K562 (cell line): ENCODE data around the gene ZDHHC8. TPM values are rescaled to one million over a fixed set of nuclear protein-coding genes. Genes with fewer than 3 reads are reported as not detected.

ENCODE experiments used
- ATAC-seq: fragments of 200-7000 bp; cut with Tn5 transposase; 3 replicates; pipeline ENCODE4 v1.9.1; 2020; ENCODE audit warnings: moderate library complexity
- BruUV-seq: library from RNA; stranded (reverse); fragments of 400-500 nt; replicated peaks from 2 replicates; lab custom pipeline; 2021; lab: Mats Ljungman, UMichigan
- CTCF ChIA-PET: fragments of 300-600 bp; formaldehyde crosslinking; extraction: SDS; loops from one replicate; lab custom pipeline; 2021; ENCODE audit warnings: low intra/inter-chr PET ratio; lab: Yijun Ruan, JAX
- POLR2A ChIA-PET: fragments of 300-600, 350-650 bp; sonication (Branson Sonifier 250); formaldehyde crosslinking; extraction: SDS; loops from one replicate; lab custom pipeline; 2021; ENCODE audit warnings: antibody characterized with exemption, inconsistent platforms; lab: Yijun Ruan, JAX
- DNase-seq, 4 experiments: peaks; one replicate each; pipeline versions ENCODE4 v3.0.0 to v3.0.0-alpha.2; 2011 to 2018; ENCODE audit warnings: low spot score in 3 of 4, mixed read lengths in 3 of 4; ENCODE audit errors: extremely low read depth in 1 of 4
- FAIRE-seq: peaks from 2 replicates; lab custom pipeline; 2011; peaks lifted over from hg19 to GRCh38; lab: Jason Lieb, UNC
- H2AFZ ChIP-seq: 2 replicates; pipeline ENCODE4 v1.6.0; 2011; ENCODE audit warnings: low read depth, low read length, control low read depth, inconsistent platforms
- H3K27ac ChIP-seq: fragments of 200-600 bp; 3 replicates; pipeline ENCODE4 v1.8.0; 2011; ENCODE audit warnings: low read depth, mild to moderate bottlenecking, control low read depth, inconsistent platforms, low read length, moderate library complexity, mixed read lengths; ENCODE audit errors: extremely low read depth
- H3K27me3 ChIP-seq, 2 experiments: fragments of 300-600 bp in 1 of 2; 2 replicates in 1 of 2; 3 replicates in 1 of 2; pipeline versions ENCODE4 v1.6.0 to v1.8.0; 2011; ENCODE audit warnings: inconsistent platforms in 2 of 2, low read length in 2 of 2, mild to moderate bottlenecking in 1 of 2, mixed read lengths in 1 of 2, moderate library complexity in 1 of 2; ENCODE audit not compliant: control insufficient read depth in 2 of 2, insufficient read depth in 2 of 2
- H3K36me3 ChIP-seq: fragments of 300-600 bp; 3 replicates; pipeline ENCODE4 v1.8.0; 2011; ENCODE audit warnings: mild to moderate bottlenecking, low read length, inconsistent platforms; ENCODE audit not compliant: control insufficient read depth, insufficient read depth
- H3K4me1 ChIP-seq, 2 experiments: fragments of 200-600 bp in 1 of 2; replicated peaks in 1 of 2; 2 replicates in 1 of 2; 3 replicates in 1 of 2; pipeline versions ENCODE4 v1.5.1 to v1.8.0; 2011; ENCODE audit warnings: inconsistent platforms in 2 of 2, low read length in 2 of 2, mild to moderate bottlenecking in 1 of 2, mixed read lengths in 1 of 2, moderate library complexity in 1 of 2; ENCODE audit not compliant: control insufficient read depth in 2 of 2, insufficient read depth in 2 of 2
- H3K4me2 ChIP-seq: 2 replicates; pipeline ENCODE4 v1.6.1; 2011; ENCODE audit warnings: low read length, control low read depth, inconsistent platforms, mixed read lengths; ENCODE audit not compliant: insufficient read depth
- H3K4me3 ChIP-seq: fragments of 200-600 bp; sonication (generic), shearing (Covaris generic); 2 replicates; pipeline ENCODE4 v1.5.1; 2016; ENCODE audit warnings: control low read depth, inconsistent platforms
- H3K79me2 ChIP-seq: fragments of 200-600 bp; 3 replicates; pipeline ENCODE4 v1.8.0; 2011; ENCODE audit warnings: low read length, inconsistent platforms; ENCODE audit not compliant: control insufficient read depth, insufficient read depth
- H3K9ac ChIP-seq, 2 experiments: 2 replicates each; pipeline versions ENCODE4 v1.6.0 to v1.6.1; 2011; ENCODE audit warnings: low read depth in 2 of 2, low read length in 2 of 2, control low read depth in 1 of 2, inconsistent platforms in 1 of 2, mild to moderate bottlenecking in 1 of 2, mixed read lengths in 1 of 2; ENCODE audit not compliant: insufficient read depth in 1 of 2
- H3K9me1 ChIP-seq: one replicate; pipeline ENCODE4 v1.6.0; 2011; ENCODE audit warnings: inconsistent platforms, mild to moderate bottlenecking, low read length, moderate library complexity; ENCODE audit not compliant: control insufficient read depth, insufficient read depth
- H3K9me3 ChIP-seq: replicated peaks from 2 replicates; pipeline ENCODE4 v1.5.1; 2011; ENCODE audit warnings: low read depth, low read length, inconsistent platforms; ENCODE audit not compliant: control insufficient read depth, insufficient read depth
- H4K20me1 ChIP-seq: replicated peaks from 2 replicates; pipeline ENCODE4 v1.6.1; 2011; ENCODE audit warnings: low read length, inconsistent platforms, mixed read lengths; ENCODE audit not compliant: control insufficient read depth, insufficient read depth
- FOXP1 ChIP-seq: sonication (generic); formaldehyde crosslinking; IDR thresholded peaks from 2 replicates; pipeline ENCODE4 v1.8.0; 2022; ENCODE audit warnings: mild to moderate bottlenecking, missing genetic modification reagents
- HNRNPLL ChIP-seq: fragments of 200-400 bp; formaldehyde crosslinking; IDR thresholded peaks from 2 replicates; pipeline ENCODE4 v1.6.1; 2017; ENCODE audit warnings: low read length, low read depth, mild to moderate bottlenecking; ENCODE audit not compliant: poor library complexity, severe bottlenecking
- RAD21 ChIP-seq, 2 experiments: fragments of 250-450 bp in 1 of 2; fragments of 450-650 bp in 1 of 2; sonication (Bioruptor Pico) in 1 of 2; formaldehyde crosslinking in 1 of 2; IDR thresholded peaks in 1 of 2; conservative IDR thresholded peaks in 1 of 2; 2 replicates each; pipeline versions ENCODE4 v1.4.0 to v1.8.0; 2020 to 2022; ENCODE audit warnings: mild to moderate bottlenecking in 2 of 2, moderate library complexity in 1 of 2
- SNIP1 ChIP-seq: fragments of 450-650 bp; IDR thresholded peaks from 2 replicates; pipeline ENCODE4 v1.7.1; 2017; ENCODE audit warnings: low read depth, mild to moderate bottlenecking
- ZKSCAN3 ChIP-seq: fragments of 250-450 bp; sonication (Bioruptor Pico); IDR thresholded peaks from 2 replicates; pipeline ENCODE4 v1.4.0; 2020
- ZNF263 ChIP-seq: sonication (generic); formaldehyde crosslinking; IDR thresholded peaks from 2 replicates; pipeline ENCODE4 v1.8.0; 2022; ENCODE audit warnings: mild to moderate bottlenecking, missing genetic modification reagents, borderline replicate concordance
- ZSCAN32 ChIP-seq: fragments of 450-650 bp; formaldehyde crosslinking; IDR thresholded peaks from 2 replicates; pipeline ENCODE4 v1.4.0; 2020; ENCODE audit warnings: mild to moderate bottlenecking, moderate library complexity
- WGBS: fragments of 100-300 bp; shearing (Covaris generic); methylation state at CpG from one replicate; pipeline ENCODE4 v1.1.6; 2016; ENCODE audit warnings: low coverage, mixed read lengths; ENCODE audit not compliant: insufficient coverage; ENCODE audit errors: missing lambda C conversion rate; 5-methylcytosine and 5-hydroxymethylcytosine counted together
- in situ Hi-C: fragments of 300-500 bp; cut with MboI; formaldehyde crosslinking; loops from 4 replicates; pipeline ENCODE4 v1.15.0; 2018; ENCODE audit warnings: inconsistent platforms, mixed read lengths
- intact Hi-C: fragments of 100-400 bp; cut with micrococcal nuclease; formaldehyde crosslinking; loops from 2 replicates; pipeline ENCODE4 v1.14.2; 2022
- polyA plus RNA-seq, 8 experiments: library from polyadenylated mRNA; depleted of rRNA in 4 of 8; stranded (reverse) in 5 of 8; unstranded in 3 of 8; fragments of >200 nt; fragmentation: Nextera tagmentation in 2 of 8; fragmentation: Illumina TruSeq in 1 of 8; extraction: Ambion mirVana in 2 of 8; extraction: Trizol in 1 of 8; gene quantifications; 2 replicates each; pipeline versions ENCODE4 v1.2.1 to v1.2.3, GENCODE V29; 2011 to 2014; ENCODE audit warnings: inconsistent platforms in 1 of 8, missing spikeins in 1 of 8
- total RNA-seq, 7 experiments: library from RNA; depleted of rRNA in 6 of 7; stranded (reverse); fragments of >200 nt in 6 of 7; fragmentation: Illumina TruSeq in 2 of 7; extraction: Trizol in 2 of 7; gene quantifications; 2 replicates each; pipeline versions ENCODE4 v1.2.1 to v1.2.3, GENCODE V29; 2011 to 2021; ENCODE audit warnings: low replicate concordance in 1 of 7
- TF ChIP-seq, protein P1 (sequence below): fragments of 450-650 bp; IDR thresholded peaks from 2 replicates; pipeline ENCODE4 v1.6.1; 2017; ENCODE audit warnings: antibody characterized with exemption
- TF ChIP-seq, protein P2 (sequence below): fragments of 250-450 bp; sonication (Bioruptor Pico); IDR thresholded peaks from 2 replicates; pipeline ENCODE4 v1.8.0; 2022; ENCODE audit warnings: inconsistent platforms, mild to moderate bottlenecking, moderate library complexity, borderline replicate concordance
- TF ChIP-seq, protein P3 (sequence below): fragments of 250-450 bp; sonication (Bioruptor Pico); IDR thresholded peaks from 2 replicates; pipeline ENCODE4 v1.8.0; 2022; ENCODE audit warnings: moderate library complexity, mild to moderate bottlenecking, inconsistent platforms
- TF ChIP-seq, protein P4 (sequence below): fragments of 250-450 bp; sonication (Bioruptor Pico); IDR thresholded peaks from 2 replicates; pipeline ENCODE4 v1.8.0; 2022; ENCODE audit warnings: moderate library complexity, mild to moderate bottlenecking, inconsistent platforms
- TF ChIP-seq, protein P5 (sequence below): fragments of 450-650 bp; IDR thresholded peaks from 2 replicates; pipeline ENCODE4 v1.6.1; 2016; ENCODE audit warnings: missing biosample characterization, missing genetic modification characterization
- TF ChIP-seq, protein P6 (sequence below): fragments of 450-650 bp; IDR thresholded peaks from 2 replicates; pipeline ENCODE4 v1.6.1; 2014; ENCODE audit warnings: low read depth, mild to moderate bottlenecking, moderate library complexity, borderline replicate concordance

Gene ZDHHC8
- total and polyA plus RNA-seq, 9 of the 15 experiments (the other 6 are each of a cell fraction or from before 2014, with no cell fraction given): 0.04 to 109 (median 16.4) TPM

DNA sequence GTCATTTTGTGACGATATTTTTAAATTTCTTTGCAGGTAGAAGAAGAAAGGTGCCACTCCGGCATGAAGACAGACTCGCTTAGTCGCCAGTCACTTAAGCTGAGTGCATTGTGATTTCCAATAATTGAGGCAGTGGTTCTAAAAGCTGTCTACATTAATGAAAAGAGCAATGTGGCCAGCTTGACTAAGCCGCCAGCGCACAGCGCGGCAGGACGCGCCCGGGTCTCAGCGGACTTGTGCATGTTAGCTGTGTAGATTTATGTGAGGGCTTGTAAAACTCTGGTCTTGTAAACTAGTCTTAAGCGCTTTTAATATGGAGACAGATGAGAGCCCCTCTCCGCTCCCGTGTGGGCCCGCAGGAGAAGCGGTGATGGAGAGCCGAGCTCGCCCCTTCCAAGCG lies 46.0 kb upstream of the ZDHHC8 start:
- no peak overlapping the region for H3K4me2 ChIP-seq
- ATAC-seq (no peak), FAIRE-seq (no peak), DNase-seq (no peak)
- peaks cover 40 to 56% of the 10 kb centered on the region in 2 experiments for H3K4me1 ChIP-seq
- no peak overlapping the region for H3K4me3 ChIP-seq
- H4K20me1 ChIP-seq: peaks cover 39% of the 10 kb centered on the region
- H2AFZ ChIP-seq: no peak overlapping the region
- BruUV-seq: no TSS peak
- intact Hi-C loops (loop anchor here (1.0 kb wide), 3 partner anchors 60 to 115 kb away; partner anchors contain the start of gene TANGO2), in situ Hi-C loops (loop anchor here (5.0 kb wide), 1 partner anchor 113 kb away; no protein-coding TSS in a partner anchor)
- whole genome bisulfite sequencing: 97% methylated on average over 20 of the region's 20 CpGs
- no peaks in the 10 kb centered on the region for H3K9me3 ChIP-seq
- H3K36me3 ChIP-seq: peaks cover 91% of the 10 kb centered on the region
- peak overlapping the region; percentile 76 for H3K27ac ChIP-seq
- POLR2A ChIA-PET: interaction anchor here (0.9 to 19.4 kb wide), 6 partner anchors 8 to 111 kb away, joined by 3 to 513 read pairs (median 4); partner anchors contain the start of genes RANBP1 and TRMT2A
- H3K9me1 ChIP-seq: peaks cover 16% of the 10 kb centered on the region
- H3K27me3 ChIP-seq: no peaks in the 10 kb centered on the region
- peak overlapping the region; percentile 27 to 73 for H3K9ac ChIP-seq
- peaks cover 96% of the 10 kb centered on the region for H3K79me2 ChIP-seq
- CTCF ChIA-PET: interaction anchor here (0.7 to 2.8 kb wide), 3 partner anchors 60 to 117 kb away, joined by 3 to 19 read pairs (median 6); no protein-coding TSS in a partner anchor
- TF ChIP-seq, protein P1, sequence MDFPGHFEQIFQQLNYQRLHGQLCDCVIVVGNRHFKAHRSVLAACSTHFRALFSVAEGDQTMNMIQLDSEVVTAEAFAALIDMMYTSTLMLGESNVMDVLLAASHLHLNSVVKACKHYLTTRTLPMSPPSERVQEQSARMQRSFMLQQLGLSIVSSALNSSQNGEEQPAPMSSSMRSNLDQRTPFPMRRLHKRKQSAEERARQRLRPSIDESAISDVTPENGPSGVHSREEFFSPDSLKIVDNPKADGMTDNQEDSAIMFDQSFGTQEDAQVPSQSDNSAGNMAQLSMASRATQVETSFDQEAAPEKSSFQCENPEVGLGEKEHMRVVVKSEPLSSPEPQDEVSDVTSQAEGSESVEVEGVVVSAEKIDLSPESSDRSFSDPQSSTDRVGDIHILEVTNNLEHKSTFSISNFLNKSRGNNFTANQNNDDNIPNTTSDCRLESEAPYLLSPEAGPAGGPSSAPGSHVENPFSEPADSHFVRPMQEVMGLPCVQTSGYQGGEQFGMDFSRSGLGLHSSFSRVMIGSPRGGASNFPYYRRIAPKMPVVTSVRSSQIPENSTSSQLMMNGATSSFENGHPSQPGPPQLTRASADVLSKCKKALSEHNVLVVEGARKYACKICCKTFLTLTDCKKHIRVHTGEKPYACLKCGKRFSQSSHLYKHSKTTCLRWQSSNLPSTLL: no peak
- TF ChIP-seq, protein P2, sequence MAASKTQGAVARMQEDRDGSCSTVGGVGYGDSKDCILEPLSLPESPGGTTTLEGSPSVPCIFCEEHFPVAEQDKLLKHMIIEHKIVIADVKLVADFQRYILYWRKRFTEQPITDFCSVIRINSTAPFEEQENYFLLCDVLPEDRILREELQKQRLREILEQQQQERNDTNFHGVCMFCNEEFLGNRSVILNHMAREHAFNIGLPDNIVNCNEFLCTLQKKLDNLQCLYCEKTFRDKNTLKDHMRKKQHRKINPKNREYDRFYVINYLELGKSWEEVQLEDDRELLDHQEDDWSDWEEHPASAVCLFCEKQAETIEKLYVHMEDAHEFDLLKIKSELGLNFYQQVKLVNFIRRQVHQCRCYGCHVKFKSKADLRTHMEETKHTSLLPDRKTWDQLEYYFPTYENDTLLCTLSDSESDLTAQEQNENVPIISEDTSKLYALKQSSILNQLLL (CRISPR knock-in tag): 0 out of 2 replicates have a peak, but pooled peaks have one; percentile 16
- TF ChIP-seq, protein P3, sequence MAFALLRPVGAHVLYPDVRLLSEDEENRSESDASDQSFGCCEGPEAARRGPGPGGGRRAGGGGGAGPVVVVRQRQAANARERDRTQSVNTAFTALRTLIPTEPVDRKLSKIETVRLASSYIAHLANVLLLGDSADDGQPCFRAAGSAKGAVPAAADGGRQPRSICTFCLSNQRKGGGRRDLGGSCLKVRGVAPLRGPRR: peak; percentile 12; the same call in 1 of the 2 replicates
- TF ChIP-seq ZKSCAN3 (CRISPR knock-in tag) (peak; percentile 32; the same call in 1 of the 2 replicates), RAD21 (CRISPR knock-in tag; conservative IDR thresholded peaks at IDR 0.05 in 1 of 2, IDR thresholded peaks at IDR 0.05 in 1 of 2) (0 out of 4 replicates have a peak, but pooled peaks of 1 of the 2 experiments have one; percentile 3), ZSCAN32 (no peak), HNRNPLL (no peak), FOXP1 (no peak), SNIP1 (no peak), ZNF263 (CRISPR knock-in tag) (no peak)
- TF ChIP-seq, protein P4, sequence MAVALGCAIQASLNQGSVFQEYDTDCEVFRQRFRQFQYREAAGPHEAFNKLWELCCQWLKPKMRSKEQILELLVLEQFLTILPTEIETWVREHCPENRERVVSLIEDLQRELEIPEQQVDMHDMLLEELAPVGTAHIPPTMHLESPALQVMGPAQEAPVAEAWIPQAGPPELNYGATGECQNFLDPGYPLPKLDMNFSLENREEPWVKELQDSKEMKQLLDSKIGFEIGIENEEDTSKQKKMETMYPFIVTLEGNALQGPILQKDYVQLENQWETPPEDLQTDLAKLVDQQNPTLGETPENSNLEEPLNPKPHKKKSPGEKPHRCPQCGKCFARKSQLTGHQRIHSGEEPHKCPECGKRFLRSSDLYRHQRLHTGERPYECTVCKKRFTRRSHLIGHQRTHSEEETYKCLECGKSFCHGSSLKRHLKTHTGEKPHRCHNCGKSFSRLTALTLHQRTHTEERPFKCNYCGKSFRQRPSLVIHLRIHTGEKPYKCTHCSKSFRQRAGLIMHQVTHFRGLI (CRISPR knock-in tag): 0 out of 2 replicates have a peak, but pooled peaks have one; percentile 2
- TF ChIP-seq, protein P5, sequence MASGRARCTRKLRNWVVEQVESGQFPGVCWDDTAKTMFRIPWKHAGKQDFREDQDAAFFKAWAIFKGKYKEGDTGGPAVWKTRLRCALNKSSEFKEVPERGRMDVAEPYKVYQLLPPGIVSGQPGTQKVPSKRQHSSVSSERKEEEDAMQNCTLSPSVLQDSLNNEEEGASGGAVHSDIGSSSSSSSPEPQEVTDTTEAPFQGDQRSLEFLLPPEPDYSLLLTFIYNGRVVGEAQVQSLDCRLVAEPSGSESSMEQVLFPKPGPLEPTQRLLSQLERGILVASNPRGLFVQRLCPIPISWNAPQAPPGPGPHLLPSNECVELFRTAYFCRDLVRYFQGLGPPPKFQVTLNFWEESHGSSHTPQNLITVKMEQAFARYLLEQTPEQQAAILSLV: no peak
- TF ChIP-seq, protein P6, sequence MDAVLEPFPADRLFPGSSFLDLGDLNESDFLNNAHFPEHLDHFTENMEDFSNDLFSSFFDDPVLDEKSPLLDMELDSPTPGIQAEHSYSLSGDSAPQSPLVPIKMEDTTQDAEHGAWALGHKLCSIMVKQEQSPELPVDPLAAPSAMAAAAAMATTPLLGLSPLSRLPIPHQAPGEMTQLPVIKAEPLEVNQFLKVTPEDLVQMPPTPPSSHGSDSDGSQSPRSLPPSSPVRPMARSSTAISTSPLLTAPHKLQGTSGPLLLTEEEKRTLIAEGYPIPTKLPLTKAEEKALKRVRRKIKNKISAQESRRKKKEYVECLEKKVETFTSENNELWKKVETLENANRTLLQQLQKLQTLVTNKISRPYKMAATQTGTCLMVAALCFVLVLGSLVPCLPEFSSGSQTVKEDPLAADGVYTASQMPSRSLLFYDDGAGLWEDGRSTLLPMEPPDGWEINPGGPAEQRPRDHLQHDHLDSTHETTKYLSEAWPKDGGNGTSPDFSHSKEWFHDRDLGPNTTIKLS: no peak
